Prostate gland (tissue), 2 donors: Measurements from ENCODE around the gene SLC25A13. TPM values are rescaled to one million over a fixed set of nuclear protein-coding genes. Genes with fewer than 3 reads are reported as not detected.

Source experiments
- DNase-seq: peaks from one replicate; pipeline ENCODE4 v3.0.0-alpha.2; 2019; ENCODE audit warnings: low spot score
- H3K27ac ChIP-seq, 2 donors: fragments of 200-600 bp; sonication (generic); 2 replicates each; pipeline ENCODE4 v1.5.1; 2017 to 2019
- H3K27me3 ChIP-seq: fragments of 200-600 bp; sonication (generic); replicated peaks from 2 replicates; pipeline ENCODE4 v1.5.1; 2019; ENCODE audit not compliant: insufficient read depth
- H3K36me3 ChIP-seq, 2 donors: fragments of 200-600 bp; sonication (generic); 1 replicate in 1 of 2; 2 replicates in 1 of 2; pipeline versions ENCODE4 v1.5.1 to v1.8.1; 2017 to 2019
- H3K4me1 ChIP-seq: fragments of 200-600 bp; sonication (generic); replicated peaks from 2 replicates; pipeline ENCODE4 v1.5.1; 2019
- H3K4me3 ChIP-seq, 2 donors: fragments of 200-600 bp; sonication (generic); 2 replicates each; pipeline ENCODE4 v1.5.1; 2017 to 2019
- H3K9me3 ChIP-seq: fragments of 200-600 bp; sonication (generic); 2 replicates; pipeline ENCODE4 v1.5.1; 2017
- POLR2A ChIP-seq: fragments of 450-650 bp; IDR thresholded peaks from one replicate; pipeline ENCODE4 v1.6.1; 2016; ENCODE audit warnings: antibody characterized with exemption, mild to moderate bottlenecking
- POLR2AphosphoS5 ChIP-seq: sonication (generic); formaldehyde crosslinking; IDR thresholded peaks from one replicate; pipeline ENCODE4 v1.6.1; 2017; ENCODE audit warnings: antibody characterized with exemption
- WGBS: methylation state at CpG from one replicate; pipeline ENCODE4 v1.1.5; 2018; 5-methylcytosine and 5-hydroxymethylcytosine counted together
- intact Hi-C: fragments of 100-400 bp; cut with DNase I; formaldehyde crosslinking; loops from one replicate; pipeline ENCODE4 v1.14.2; 2022
- total RNA-seq, 2 donors: library from RNA; depleted of rRNA; stranded (reverse); fragments of >200 nt; gene quantifications; one replicate each; pipeline ENCODE4 v1.1.0, GENCODE V29; 2016
- TF ChIP-seq, protein P1 (sequence below), 4 experiments: fragments of 200-600 bp in 2 of 4; fragments of 450-650 bp in 2 of 4; sonication (generic) in 2 of 4; IDR thresholded peaks; 1 replicate in 3 of 4; 2 replicates in 1 of 4; pipeline ENCODE4 v1.5.1; 2016 to 2019; ENCODE audit warnings: antibody characterized with exemption in 4 of 4, mild to moderate bottlenecking in 2 of 4, moderate library complexity in 2 of 4

Gene SLC25A13
- total RNA-seq, 2 donors from 2014 or later: 14.4 to 41.6 TPM

DNA sequence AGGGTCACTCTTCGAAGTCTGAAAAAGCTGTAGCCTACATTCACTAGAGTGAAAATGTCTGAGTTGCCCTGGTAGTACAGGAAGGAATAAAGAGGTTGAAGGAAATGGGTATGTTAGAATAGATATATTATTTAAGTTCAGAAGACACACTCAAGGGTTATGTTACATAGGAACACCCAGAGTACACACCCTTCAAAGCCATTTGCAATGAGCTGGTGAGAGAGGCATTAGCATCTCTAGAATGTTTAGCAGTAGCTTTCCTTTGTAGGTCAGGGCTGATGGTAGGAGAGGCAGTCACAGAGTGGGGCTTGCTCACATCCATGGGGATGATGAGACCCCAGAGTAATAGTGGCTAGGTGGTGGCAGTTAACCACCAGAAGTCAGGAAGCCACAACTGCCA, 221.2 kb downstream of the SLC25A13 start:
- Histone ChIP-seq H3K36me3 (no peaks in the 10 kb centered on the region), H3K27ac (no peak overlapping the region), H3K4me1 (no peaks in the 10 kb centered on the region), H3K27me3 (no peaks in the 10 kb centered on the region), H3K9me3 (no peaks in the 10 kb centered on the region), H3K4me3 (no peak overlapping the region)
- WGBS: 86% methylated on average over 1 of the region's 1 CpG
- intact Hi-C loops: no loop called here
- no peak for DNase-seq
- no peak for TF ChIP-seq POLR2A
- no peak for TF ChIP-seq POLR2AphosphoS5
- TF ChIP-seq, protein P1, sequence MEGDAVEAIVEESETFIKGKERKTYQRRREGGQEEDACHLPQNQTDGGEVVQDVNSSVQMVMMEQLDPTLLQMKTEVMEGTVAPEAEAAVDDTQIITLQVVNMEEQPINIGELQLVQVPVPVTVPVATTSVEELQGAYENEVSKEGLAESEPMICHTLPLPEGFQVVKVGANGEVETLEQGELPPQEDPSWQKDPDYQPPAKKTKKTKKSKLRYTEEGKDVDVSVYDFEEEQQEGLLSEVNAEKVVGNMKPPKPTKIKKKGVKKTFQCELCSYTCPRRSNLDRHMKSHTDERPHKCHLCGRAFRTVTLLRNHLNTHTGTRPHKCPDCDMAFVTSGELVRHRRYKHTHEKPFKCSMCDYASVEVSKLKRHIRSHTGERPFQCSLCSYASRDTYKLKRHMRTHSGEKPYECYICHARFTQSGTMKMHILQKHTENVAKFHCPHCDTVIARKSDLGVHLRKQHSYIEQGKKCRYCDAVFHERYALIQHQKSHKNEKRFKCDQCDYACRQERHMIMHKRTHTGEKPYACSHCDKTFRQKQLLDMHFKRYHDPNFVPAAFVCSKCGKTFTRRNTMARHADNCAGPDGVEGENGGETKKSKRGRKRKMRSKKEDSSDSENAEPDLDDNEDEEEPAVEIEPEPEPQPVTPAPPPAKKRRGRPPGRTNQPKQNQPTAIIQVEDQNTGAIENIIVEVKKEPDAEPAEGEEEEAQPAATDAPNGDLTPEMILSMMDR (IDR thresholded peaks at IDR 0.05): no peak

DNA sequence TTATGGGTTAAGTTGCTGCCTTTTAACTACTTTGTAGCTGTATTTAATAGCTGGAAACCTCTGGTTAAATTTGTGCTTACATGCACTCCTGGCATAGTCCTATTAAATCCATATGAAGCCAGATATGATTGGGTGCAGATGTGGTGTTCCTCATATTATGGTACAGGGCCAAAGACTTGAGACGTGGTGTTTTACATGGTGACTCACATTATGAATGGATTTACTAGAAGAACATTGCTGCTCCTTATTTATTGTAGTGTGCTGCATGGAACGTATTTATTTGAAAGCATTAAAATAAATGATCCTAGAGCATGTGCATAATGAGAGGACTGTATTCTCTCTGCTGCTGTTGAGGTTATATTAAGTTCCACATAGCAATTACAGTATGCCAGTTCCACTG, 224.1 kb downstream of the SLC25A13 start:
- no peak overlapping the region for H3K27ac ChIP-seq
- no peak overlapping the region for H3K4me3 ChIP-seq
- no peaks in the 10 kb centered on the region for H3K4me1 ChIP-seq
- DNase-seq: no peak
- TF ChIP-seq POLR2AphosphoS5: no peak
- TF ChIP-seq, protein P1 (IDR thresholded peaks at IDR 0.05): no peak
- TF ChIP-seq POLR2A: no peak
- WGBS: 66% methylated on average over 2 of the region's 2 CpGs
- H3K27me3 ChIP-seq: no peaks in the 10 kb centered on the region
- no peaks in the 10 kb centered on the region for H3K9me3 ChIP-seq
- no peaks in the 10 kb centered on the region for H3K36me3 ChIP-seq
- intact Hi-C loops: no loop called here

DNA sequence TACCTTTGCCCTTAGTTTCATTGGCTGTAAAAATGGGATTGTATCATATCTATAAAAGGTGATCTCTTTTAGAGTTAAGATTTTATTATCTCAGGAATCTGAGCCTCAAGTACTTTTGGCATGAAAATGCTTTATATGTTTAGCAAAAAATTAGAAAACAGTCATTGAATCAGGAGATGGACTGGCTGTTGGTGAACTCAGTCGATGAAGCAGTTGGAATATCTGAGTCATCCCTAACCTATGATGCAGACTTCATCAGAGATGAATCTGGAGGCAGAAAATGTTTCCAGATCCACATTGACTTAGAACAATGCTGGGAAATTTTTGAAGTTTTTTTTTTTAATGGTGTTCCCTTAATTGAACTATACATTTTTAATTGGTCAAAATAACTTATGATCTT, 228.5 kb downstream of the SLC25A13 start:
- no peak for TF ChIP-seq POLR2AphosphoS5
- TF ChIP-seq, protein P1 (IDR thresholded peaks at IDR 0.05): no peak
- Histone ChIP-seq H3K27ac (no peak overlapping the region), H3K9me3 (no peaks in the 10 kb centered on the region), H3K4me1 (no peaks in the 10 kb centered on the region), H3K4me3 (no peak overlapping the region), H3K27me3 (no peaks in the 10 kb centered on the region), H3K36me3 (no peaks in the 10 kb centered on the region)
- DNase-seq: no peak
- 21% methylated on average over 1 of the region's 1 CpG for WGBS
- intact Hi-C loops: no loop called here

DNA sequence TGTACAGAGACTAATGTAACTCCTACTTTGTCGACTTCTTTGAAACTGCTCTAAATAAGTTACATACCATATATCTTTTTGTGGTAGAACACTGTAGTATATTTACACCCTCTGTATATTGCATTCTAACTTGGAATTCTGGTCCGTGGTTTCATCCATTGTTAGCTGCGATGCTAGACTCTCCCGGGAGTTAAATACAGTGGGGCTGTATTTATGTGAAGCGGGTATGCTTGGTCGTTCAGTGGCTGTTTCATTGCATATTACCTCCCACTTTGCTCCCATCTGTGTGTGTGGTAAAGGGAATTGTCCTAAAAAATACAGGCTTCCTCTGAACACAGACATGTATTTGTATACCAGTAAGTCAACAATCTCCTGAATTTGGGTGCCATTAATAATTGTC, 231.1 kb downstream of the SLC25A13 start:
- DNase-seq: no peak
- H3K4me3 ChIP-seq: no peak overlapping the region
- WGBS: 76% methylated on average over 6 of the region's 6 CpGs

DNA sequence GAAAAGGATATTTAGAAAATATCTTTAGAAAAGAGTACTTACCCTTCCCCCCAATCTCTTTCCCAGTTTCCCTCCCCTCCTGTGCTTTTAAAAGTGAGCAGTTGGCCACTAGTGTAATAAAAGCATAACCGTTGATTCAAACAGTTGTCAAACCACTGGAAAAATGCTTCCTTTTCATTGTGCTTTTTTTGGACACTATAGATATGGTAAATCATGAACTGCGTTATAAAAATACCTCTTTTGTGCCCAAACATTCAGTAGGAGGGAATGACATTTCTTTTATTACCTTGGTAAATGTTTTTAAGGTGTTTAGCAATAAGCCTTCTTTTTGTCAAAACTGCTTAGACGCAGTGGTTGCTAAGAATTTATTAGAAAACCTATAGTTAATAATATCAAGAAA, 232.4 kb downstream of the SLC25A13 start:
- intact Hi-C loops: no loop called here
- no peak overlapping the region for H3K4me3 ChIP-seq
- WGBS: 38% methylated on average over 3 of the region's 3 CpGs

More for the DNA sequence above, 231.1 kb downstream of the SLC25A13 start:
- intact Hi-C loops: no loop called here
- H3K36me3 ChIP-seq: no peaks in the 10 kb centered on the region
- H3K27me3 ChIP-seq: no peaks in the 10 kb centered on the region
- no peaks in the 10 kb centered on the region for H3K9me3 ChIP-seq
- H3K27ac ChIP-seq: no peak overlapping the region
- no peak for TF ChIP-seq POLR2A
- no peak for TF ChIP-seq POLR2AphosphoS5
- TF ChIP-seq, protein P1 (IDR thresholded peaks at IDR 0.05): no peak
- H3K4me1 ChIP-seq: no peaks in the 10 kb centered on the region

More for the DNA sequence above, 232.4 kb downstream of the SLC25A13 start:
- no peak for DNase-seq
- Histone ChIP-seq H3K27me3 (no peaks in the 10 kb centered on the region), H3K4me1 (no peaks in the 10 kb centered on the region), H3K36me3 (no peaks in the 10 kb centered on the region), H3K27ac (no peak overlapping the region), H3K9me3 (no peaks in the 10 kb centered on the region)
- TF ChIP-seq POLR2AphosphoS5: no peak
- TF ChIP-seq, protein P1 (IDR thresholded peaks at IDR 0.05): no peak
- no peak for TF ChIP-seq POLR2A
